GM18508 (cell line): ENCODE measurements around the gene ADARB2.
"Not testable (repeated sequence)": the region's sequence is repeated elsewhere in the genome, so short reads cannot be mapped to it uniquely, and the experiment has no call there.

Experiments
- ATAC-seq: cut with Tn5 transposase; IDR thresholded peaks from one replicate; pipeline ENCODE4 v1.9.1; 2021; ENCODE audit warnings: moderate number of reproducible peaks; ENCODE audit not compliant: insufficient read depth, unreplicated experiment

Gene ADARB2

GRCh38 chr10:1419796-1420610 is 317.3 kb downstream of the ADARB2 start:
- no peak for ATAC-seq

- no peak for ATAC-seq
These were observed 319.2 kb downstream of the ADARB2 start for GRCh38 chr10:1418031-1418550.

DNA sequence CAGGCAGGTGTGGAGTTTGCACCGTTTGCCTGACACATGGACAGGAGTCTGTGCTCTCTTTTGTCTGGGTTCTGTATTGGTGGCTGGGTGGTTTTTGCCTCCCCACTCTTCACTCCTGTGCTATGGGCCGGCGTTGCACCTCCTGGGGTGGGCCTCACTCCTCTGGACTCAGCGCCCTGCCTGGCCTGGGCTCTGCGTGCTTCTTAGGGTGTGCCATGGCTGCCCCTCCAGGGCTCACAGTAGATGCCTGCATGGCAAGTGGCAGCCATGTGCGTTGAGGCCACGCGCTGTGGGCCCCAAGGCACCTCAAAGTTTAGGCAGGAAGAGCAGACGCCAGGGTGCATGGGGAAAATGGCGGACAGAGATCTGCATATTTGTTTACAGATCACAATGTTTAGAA is 319.8 kb downstream of the ADARB2 start:
- no peak for ATAC-seq

DNA sequence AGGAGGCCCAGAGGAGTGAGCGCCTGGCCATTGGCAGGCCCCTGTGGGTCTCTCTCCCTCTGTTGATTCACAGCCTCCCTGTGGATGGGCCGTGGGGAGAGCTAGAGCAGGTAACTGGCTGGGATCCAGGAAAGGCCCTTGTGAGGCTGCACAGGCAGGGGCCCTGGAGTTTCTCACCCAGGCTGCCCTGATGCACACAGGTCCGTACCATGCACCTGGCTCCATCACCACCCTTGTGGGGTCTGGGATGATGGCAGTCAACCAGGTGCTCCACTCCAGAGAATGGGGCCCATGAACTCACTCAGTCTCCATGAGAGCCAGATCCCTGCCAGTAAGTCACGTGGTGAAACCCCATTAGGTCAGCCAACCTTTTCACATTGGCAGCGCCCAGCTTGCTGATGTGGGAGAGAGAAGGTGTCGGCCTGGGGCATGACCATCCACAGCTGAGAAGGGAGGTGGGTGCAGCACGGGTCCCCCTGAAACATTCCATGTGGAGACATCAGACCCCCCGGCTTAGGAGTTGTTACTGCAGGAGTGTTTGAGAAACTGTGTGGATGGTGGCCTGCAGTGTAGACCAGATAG is 320.8 kb downstream of the ADARB2 start:
- ATAC-seq, result no peak

DNA sequence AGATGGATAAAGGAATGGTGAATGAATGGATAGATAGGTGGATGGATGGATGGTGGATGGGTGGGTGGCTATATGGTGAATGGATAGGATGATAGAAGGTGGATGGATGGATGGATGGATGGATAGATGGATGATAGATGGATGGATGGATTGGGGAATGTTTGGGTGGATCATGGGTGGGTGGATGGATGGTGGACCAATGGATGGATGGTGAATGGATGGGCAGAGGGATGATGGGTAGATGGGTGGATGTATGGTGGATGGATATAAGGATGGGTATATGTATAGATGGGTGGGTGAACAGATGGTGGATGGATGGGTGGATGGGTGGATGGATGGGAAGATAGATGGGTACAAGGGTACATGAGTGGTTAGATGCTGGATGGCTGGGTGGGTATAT is 322.4 kb downstream of the ADARB2 start:
- ATAC-seq, result no peak

- not testable (repeated sequence) for ATAC-seq
These were observed 323.0 kb downstream of the ADARB2 start for GRCh38 chr10:1414346-1414745.

GRCh38 chr10:1413823-1414222 is 323.5 kb downstream of the ADARB2 start:
- no peak for ATAC-seq

DNA sequence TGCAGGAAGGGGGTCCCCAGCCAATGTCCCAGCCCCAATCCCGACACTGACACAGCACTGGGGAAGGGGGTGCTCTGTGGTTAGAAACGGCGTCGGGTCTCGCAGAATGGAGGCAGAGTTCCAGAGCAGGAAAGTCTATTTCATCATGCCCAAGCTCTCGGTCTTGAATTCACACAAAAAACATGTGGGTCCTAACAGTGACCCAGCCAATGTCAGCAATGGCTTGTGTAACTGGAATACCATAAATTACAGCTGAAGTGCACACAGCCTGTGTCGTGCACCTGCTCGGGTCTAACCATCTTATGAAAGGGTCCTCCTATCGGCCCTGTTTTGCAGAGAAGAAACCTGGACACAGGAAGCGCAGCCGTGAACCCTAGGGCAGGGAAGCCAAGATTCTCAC is 324.1 kb downstream of the ADARB2 start:
- no peak for ATAC-seq

DNA sequence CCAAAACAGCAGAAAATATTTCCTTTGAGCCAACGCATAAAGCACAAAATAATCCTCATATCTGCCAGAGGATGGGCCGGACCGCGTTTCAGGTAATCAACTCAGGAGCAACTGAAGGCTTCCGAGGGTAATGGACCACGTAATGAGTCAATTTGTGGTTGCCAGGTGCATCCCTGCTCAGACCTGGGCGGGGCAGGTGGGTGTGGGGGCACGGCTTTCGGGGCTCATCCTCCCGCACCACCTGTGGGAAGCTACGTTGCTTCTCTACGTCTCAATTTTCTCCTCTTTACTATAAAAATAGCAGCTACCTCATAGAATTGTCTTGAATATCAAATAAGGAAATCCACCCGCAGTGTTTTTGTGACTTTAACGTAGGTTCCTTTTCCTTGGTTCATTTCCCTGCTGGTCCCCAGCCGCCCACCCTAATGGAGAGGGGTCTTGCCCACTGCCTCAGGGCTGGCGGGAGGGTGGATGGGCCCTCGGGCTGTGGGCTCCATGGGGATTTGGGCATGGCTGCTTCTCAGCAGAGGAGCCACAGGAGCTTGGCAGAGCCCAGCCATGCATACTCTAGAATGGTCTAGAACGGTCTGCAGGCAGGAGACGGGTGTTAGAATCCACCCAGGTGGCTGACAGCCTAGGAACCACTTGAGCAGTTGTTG is 324.7 kb downstream of the ADARB2 start:
- ATAC-seq, result no peak

- ATAC-seq, result no peak
These were observed 325.4 kb downstream of the ADARB2 start for GRCh38 chr10:1411956-1412355.

DNA sequence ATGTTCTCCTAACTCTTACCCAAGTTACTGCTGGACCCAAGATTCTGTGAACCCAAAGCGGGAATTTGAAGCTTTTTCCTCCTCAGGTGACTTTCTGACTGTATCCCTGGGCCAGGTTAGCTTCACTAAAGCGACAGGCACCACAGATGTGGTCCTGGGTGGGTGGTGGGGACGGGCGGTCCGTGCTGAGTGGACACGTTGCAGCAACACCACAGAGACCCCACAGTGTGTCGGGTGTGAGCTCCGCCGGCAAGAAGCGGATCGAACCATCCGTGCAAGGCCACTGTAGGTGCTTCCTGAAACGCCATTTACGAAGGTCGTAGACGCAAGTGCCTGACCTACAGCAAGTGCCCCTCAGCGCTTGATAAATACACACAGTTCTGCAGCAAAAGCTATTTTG is 325.9 kb downstream of the ADARB2 start:
- ATAC-seq, result no peak

DNA sequence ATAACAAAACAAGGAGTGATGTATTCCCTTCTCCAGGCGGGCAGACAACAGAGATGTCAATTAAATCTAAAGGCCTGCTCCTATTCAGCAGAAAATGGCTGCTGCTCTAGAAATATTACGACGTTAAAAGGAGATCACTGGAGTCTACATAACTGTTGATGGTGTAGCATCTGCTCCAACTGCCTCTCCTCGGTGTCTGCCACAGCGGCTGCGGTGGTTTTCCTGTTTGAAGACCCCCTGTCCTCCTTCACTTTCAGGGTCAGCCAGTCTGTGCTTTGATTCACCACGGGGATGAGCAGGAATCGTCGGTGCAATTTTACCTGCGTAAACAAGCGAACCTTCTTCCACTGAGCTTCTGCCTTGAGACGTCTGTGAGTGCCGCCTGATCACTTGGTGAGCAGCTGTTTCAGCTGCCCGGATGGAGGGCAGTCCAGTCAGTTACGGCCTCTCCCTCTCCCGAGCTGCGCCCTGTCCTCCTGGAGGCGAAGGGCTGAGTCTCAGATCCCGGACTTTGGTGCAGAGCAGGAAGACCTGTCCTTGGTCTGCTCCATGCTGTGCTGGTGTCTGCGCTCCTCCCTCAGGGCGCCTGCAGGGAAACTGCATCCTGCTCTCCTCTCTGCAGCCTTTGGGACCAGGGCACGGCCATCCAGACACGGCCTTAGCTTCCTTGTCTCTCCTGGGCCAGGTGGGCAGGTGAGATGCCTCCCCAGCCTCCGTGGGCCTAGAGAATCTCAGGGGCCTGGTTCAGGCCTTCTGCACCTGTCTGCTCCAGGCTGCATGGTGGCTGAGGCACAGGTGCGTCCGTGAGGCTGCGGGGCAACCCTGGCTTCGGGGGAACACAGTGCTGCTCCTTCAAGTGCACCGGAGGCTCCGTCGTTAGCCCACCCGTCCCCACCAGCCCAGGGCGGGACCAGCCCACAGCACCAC is 326.6 kb downstream of the ADARB2 start:
- no peak for ATAC-seq

DNA sequence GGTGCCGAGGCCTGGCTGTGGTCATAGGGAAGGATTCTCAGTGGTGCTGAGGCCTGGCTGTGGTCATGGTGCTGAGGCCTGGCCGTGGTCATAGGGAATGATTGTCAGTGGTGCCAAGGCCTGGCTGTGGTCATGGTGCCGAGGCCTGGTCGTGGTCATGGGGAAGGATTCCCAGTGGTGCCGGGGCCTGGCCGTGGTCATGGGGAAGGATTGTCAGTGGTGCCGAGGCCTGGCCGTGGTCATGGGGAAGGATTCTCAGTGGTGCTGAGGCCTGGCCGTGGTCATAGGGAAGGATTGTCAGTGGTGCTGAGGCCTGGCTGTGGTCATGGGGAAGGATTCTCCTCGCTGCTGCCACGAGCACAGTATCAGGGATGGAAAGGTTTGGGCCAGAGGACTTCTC is 327.3 kb downstream of the ADARB2 start:
- ATAC-seq, result no peak

- ATAC-seq, result no peak
These were observed 327.9 kb downstream of the ADARB2 start for GRCh38 chr10:1409392-1409791.

- ATAC-seq, result no peak
These were observed 328.5 kb downstream of the ADARB2 start for GRCh38 chr10:1408651-1409367.

GRCh38 chr10:1406967-1407945 is 330.1 kb downstream of the ADARB2 start:
- no peak for ATAC-seq

- no peak for ATAC-seq
These were observed 331.0 kb downstream of the ADARB2 start for GRCh38 chr10:1406132-1406966.
